Activated T-helper 1 cell treated with Interleukin-2 at 50 U/mL for 16 hours (primary cell): ENCODE measurements around the gene GRM8.

Source experiments
- DNase-seq: peaks from one replicate; pipeline ENCODE4 v3.0.0-alpha.2; 2020; ENCODE audit warnings: low read depth

The GRM8 gene

DNA sequence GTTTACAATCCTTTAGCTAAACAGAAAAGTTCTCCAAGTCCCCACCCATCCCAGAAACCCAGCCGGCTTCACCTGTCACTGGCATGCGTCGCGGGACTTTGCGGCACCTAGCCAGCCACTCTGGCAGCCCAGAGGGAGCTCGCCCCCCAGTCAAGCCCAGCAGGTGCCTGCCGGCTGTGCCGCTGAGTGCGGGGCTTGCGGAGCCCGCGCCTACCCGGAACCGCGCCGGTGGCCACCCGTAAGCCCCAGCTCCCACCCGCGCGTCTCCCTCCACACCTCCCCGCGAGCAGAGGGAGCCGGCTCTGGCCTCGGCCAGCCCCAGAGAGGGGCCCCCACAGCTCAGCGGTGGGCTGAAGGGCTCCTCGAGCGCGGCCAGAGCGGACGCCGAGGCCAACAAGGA lies 446.1 kb downstream of the GRM8 start:
- no peak for DNase-seq

DNA sequence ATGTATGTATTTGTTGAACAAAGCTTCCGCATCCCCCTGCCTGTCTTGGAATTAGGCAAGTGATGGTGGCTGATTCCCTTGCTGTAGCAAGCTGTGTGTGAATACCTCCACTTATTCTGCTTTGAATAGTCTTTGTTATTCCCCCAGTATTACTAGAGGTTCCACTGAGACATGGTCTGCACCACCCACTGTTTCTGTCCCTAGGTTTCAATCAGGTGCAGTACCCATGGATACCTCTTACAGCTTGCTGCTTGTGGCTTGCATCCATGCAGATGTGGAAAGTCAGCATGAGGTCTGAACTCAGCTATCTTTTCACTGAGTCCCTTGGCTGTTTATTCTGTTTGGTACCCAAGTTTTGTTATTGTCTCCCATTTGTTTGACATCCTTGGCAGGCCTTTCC lies 447.4 kb downstream of the GRM8 start:
- DNase-seq, result no peak

DNA sequence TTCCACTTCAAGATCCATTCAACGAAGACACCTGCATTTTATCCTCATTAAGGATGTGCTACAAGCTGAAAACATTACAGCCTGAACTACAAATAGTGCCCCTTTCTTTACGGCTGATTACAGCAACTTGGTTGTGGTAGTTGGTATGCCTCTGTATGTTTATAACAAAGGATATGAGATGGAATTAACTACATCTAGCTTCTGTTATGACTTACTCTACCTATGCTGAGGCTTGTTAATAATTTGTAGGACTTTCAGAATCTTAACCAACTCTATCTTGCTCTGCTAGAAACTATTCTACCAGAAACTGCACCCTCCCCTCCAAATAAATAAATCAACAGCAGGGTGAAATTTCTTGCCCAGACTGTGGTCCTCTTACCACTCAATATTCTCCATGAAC lies 448.1 kb downstream of the GRM8 start:
- no peak for DNase-seq

DNA sequence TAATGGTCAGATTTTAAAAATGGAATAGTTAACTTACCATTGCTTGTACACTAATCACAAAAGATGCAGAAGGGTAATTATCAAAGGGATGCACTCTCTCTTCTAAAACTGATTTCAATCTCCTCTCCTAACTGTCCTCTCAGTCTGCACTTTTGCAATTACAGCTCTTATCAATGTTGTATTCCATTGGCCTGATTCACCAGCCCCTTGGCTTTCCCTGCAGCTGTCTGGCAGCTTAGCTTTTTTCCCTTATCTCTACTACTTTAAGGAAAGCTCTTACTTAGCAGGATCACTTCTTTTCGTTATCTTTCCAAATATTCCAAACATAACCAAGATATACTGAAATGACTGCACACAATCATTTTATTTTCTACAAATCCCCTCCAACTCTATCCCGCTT lies 448.8 kb downstream of the GRM8 start:
- DNase-seq, result no peak

DNA sequence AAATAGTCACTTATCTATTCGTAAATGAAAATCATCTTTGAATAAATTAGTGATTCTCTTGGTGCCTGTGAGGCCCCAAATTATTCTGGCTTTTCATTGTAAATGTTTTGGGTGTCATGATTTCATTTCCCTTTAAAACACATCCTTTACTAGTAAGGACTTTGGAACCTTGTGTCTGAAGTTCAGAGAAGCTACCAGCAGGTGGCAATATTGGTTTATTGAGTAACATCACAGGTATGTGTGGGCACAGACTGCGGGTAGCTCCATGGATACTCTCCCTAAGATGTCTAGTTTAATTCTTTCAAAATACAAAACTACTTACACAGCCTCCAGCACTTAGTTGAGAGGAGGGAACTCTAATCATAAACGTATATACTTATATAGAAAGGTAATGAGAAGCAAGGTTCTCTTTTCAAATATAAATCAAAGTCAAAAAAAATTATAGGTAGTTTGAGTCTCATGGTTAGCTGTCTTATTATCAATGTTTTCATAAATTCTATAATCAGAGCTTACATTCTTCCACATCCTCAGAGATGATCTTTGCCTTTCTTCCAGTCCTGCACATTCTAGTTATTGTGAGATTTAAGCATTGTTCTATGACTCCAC lies 449.6 kb downstream of the GRM8 start:
- DNase-seq, result no peak

DNA sequence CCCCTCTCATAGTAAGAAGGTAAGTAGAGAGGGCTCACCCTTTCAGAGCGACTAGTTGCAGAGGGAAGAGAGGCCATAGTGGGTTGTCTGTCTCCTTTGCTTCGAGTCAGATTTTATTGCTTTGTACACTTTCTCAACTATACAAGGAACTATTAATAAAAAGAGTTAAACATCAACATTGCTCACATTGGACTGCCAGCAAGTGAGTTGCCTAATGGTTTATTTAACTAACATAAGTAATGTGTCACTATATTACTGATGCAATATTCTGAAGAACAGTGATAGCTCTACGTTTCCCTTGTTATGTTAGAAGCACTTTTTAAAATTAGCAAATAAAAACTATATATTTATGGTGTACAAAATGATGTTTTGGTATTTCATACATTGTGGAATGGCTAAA lies 451.0 kb downstream of the GRM8 start:
- no peak for DNase-seq

DNA sequence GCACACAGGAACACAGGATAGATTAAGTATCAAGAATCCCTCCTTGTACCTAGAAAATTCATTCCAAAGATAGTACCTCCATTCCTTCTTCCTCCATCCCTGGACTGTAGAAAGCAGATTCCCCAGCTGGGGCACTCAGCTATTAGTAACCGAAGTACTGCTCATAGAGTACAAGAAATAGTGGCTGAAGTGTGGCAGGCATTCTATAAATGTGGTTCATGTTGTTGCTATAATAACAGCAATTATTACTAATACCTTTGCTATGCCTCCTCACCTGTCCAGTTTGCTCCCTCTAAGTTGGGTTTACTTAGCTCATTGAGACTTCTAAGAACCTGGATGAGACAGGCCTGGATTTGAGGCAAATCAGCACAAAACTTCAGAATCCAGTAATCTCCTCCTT lies 453.2 kb downstream of the GRM8 start:
- no peak for DNase-seq

DNA sequence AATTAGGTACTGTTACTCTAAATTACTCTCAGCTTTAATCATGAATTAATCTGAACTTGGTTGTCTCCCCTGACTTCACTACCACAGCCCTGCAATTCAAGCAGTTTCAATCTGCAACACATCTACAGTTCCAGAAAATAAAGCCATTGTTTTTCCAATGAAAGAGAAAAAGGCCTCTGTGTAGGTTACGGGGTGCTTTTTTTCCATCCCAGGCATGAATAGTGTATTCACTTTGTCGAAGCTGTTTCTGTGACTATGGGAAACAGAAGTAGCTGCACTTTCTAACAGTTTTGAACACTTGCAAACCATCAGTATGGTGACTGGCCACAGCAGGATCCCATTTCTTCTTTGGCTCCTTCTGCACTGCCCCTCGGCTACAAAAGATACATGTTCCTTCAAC lies 460.2 kb downstream of the GRM8 start:
- DNase-seq, result no peak

DNA sequence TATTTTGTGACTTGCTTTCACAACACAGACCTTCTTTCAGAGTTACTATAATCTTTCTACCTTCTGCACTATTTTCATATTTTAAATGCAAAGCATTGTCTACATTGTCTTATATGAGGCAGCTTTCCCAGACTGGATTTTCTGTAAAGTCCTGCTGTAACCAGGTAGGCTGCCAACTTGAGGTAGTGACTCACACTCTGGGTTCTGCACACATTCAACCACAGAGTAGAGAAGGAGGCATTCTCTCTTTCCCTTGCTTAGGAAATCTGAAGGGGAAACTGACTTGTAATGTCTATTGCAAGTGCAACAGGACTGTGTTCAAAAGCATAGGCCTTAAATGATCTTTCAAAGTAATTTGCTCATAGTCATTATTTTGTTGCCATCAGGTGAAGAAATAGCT lies 461.4 kb downstream of the GRM8 start:
- DNase-seq, result no peak

DNA sequence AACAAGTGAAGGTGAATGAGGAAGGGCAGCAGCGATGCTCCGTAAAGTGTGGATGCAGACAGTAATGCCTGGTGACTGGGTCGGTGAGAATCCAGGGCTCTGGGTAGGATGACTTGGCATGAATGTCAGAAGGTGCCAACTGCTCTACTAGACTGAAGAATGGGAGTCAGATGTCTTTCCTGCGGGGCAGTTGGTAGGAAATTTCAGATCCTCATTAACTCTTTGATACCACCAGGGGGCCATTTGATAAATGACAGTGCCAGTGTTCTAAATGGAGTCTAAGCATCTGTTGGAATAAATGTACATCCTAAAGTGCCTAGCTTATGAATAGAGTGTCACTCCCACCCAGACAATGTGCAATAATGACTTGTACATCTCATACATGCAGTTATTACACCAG lies 462.0 kb downstream of the GRM8 start:
- DNase-seq, result no peak

DNA sequence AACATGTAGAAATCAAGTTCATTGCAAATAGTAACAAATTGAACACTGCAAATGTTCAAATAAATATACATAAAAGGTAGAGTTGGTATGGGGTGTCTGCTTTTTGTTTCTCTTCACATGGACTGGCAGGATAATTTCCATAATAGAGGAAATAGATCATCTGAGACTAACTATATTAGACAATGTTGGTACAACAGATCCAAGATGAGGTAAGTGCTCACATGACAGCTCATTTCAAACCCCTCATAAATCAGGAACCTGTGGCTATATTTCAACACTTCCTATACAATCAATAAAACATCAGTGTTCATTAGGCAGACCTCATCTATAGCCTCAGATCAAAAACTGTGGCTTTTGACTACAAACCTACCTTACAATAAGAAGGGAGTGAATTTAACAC lies 469.1 kb downstream of the GRM8 start:
- no peak for DNase-seq

DNA sequence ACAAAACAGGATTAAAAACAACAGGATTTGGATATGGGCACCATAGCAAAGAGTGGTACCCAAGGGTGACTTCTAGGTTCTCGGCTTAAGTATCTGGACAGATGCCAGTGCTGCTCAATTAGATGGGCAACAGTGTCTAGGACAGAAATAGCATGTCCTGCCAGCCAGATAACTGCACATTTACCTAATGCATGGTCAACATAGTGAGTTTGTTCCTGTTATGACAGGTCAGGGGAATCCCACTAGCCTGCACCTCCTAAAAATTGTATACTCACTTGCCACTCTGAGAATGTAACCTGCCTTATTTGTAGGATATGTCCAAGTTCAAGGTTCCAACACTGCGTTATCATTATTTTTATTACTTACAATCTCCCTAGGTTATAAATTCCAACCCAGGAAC lies 471.7 kb downstream of the GRM8 start:
- DNase-seq, result no peak

DNA sequence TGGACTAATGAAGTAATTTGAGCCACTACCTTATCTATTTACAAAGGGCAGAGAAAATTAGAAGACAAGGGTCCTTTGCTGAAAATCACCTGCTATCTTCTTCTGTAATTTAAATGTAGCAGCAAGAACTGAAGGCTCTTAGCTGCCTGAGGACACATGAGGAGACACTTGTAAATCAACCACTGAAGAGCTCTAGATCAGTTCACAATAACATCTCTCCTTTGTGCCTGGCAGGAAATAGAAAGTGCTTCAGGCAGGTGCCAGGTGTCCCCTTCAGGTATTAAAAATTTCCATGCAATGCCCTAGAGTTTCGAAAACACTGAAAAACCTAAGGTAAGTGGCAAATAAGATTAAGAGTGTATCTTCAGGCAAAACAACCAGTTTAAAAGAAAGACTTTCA lies 474.6 kb downstream of the GRM8 start:
- no peak for DNase-seq

DNA sequence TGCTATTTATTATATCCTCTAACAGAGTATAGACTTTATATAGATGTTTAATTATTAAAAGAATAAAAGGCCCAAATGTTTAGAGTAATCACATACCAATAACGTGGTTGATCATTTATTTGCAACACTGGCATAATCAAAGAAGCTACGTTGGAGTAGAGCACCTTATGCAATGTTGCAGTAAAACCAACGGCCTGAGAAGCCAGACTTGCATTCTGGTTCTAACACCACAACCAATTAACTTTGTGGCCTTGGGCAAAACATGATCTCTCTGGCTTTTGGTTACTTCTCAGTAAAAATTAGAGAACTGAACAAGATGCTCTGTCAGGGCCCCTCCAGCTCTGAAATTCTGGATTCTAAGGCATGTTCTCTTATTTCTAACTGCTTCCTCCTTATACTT lies 476.2 kb downstream of the GRM8 start:
- DNase-seq, result no peak

DNA sequence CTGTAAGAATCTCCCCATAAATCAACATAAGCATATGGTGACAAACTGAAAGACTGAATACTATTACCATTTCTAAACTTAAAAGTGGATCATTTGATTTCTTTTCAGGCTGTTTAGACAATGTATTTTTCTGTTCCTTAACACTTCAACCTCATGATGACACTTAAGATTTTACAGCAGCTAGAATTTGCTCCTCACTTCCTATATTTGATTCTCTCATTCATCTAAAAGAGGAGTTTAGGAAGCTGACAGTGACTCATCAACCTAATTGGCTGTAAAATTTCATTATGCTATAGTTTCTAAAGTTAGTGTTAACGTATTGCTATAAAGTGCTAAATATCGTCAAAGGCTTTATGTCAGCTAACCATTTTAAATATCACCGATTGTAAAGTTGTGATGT lies 478.7 kb downstream of the GRM8 start:
- no peak for DNase-seq

DNA sequence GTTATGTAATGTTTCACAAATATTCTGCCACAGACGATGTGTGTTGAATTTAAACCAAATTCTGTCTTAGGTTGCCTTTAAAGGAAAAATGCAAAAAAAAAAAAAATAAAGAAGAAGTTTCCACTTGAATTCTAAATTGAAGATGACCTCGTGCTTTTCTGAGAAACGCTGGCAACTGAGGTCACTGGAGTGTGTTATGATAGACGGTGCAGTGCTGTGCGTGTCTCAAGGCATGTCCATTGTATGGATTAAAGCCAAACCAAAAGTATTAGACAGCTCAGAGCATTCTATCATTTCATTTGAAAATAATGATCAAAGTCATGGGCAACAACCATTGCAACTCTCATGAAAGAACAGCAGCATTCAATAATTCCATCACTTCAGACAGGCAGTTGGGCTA lies 483.9 kb downstream of the GRM8 start:
- DNase-seq, result no peak

DNA sequence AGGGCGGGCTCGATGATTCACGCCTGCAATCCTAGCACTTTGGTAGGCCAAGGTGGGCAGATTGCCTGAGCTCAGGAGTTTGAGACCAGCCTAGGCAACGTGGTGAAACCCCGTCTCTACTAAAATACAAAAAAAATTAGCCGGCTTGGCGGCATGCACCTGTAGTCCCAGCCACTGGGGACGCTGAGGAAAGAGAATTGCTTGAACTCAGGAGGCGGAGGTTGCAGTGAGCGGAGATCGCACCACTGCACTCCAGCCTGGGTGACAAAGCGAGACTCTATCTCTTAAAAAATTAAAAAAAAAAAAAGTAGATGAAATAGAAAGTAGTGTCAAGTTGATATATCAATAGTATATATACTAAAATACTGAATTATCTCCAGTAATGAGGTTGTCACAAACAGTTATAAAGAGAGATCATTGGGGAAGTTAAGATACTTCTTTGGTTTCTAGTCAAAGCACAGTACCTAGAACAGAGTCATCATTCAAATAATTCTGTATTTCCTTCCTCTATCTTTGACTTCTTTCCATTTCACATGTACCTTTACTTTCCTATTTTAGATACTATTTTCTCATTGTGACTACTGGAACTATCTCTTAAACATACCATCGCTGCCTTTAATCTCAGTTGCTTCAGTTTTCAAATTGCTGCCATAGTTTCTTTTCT lies 491.7 kb downstream of the GRM8 start:
- no peak for DNase-seq

DNA sequence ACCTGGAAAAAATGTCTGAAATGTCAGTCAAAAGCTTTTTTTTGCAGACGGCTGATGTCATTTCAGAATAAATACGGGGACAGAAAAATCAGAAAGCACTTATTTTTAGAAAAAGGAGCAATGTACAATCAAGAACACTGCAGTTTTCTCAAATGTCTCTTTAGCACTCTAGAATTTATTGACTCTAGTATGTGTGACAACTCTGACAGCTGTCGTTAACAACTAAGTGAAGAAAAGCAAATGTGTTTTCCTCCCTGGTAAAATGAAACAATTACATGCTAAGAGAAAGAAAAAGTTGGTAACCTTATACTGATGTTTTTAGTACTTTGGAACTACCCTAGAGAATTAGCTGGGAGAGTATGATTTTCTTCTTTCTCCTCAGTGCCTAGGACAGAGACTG lies 497.4 kb downstream of the GRM8 start:
- no peak for DNase-seq

DNA sequence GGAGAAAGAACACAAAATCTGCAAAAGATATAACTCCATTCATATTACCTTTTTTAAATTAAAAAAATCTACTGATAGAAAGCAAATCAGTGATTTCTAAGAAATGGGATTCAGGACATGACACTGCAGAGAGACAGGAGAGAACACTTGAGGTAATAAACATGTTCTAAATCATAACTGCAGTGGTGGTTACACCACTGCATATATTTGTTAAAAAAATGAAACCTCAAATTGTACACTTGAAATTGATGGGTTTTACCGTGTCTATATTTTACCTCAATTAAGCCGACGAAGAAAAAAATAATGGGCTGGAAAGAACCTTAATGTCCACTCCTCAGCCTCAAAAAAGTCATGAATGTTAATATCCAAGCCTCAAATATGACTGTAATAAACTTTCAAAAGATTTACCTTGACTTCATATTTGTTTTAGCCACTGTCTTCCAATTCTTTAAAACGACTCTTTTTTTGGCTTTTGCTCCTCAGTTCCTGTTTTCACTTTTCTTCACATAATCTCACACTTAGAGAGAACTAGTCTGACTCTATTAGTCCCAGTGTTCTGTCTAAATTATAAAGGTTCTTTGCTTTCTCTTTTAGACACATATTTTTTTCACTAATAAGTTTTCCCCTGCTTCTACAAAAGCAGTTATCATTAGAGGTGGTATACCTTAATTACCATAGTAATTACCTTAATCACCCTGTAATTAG lies 502.4 kb downstream of the GRM8 start:
- no peak for DNase-seq

DNA sequence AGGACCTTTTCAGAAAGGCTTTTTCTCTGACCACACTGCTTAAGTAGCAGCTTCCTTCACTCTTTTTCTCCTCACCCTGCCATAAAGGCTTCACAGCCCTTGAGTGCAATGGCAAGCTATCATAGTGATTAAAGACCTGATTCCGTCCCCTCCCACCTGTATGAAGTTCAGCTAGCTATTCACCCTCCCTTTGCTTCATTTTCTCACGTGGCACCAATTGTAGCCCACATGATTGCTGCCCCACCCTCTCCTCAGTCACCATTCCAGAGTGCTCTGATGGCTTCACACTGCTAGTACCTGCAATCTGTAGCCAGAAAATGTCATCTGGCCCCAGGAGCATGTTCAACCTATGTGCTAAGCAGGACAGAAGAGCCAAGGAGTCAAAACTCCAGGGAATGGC lies 523.8 kb downstream of the GRM8 start:
- DNase-seq, result no peak

DNA sequence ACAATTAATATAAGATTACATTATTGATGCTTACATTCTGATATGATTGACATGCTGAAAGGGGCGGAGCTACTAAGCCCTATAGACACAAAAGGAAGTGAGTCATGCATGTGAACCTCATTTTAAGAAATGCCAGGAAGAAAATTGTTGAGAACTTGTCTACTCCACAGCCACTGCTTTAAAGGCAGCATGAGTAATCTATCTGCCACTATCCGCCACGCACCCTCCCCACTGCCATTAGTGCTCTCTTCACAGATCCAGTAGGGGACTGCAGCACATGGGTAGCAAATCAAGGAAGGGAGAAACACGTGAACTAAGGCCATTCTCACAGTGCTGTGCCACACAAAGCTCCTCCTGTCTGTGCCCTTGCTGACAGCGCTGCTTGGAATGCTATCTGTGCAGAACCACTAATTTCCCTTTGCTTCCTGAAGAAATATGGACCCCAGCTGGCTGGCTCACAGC lies 524.8 kb downstream of the GRM8 start:
- no peak for DNase-seq

DNA sequence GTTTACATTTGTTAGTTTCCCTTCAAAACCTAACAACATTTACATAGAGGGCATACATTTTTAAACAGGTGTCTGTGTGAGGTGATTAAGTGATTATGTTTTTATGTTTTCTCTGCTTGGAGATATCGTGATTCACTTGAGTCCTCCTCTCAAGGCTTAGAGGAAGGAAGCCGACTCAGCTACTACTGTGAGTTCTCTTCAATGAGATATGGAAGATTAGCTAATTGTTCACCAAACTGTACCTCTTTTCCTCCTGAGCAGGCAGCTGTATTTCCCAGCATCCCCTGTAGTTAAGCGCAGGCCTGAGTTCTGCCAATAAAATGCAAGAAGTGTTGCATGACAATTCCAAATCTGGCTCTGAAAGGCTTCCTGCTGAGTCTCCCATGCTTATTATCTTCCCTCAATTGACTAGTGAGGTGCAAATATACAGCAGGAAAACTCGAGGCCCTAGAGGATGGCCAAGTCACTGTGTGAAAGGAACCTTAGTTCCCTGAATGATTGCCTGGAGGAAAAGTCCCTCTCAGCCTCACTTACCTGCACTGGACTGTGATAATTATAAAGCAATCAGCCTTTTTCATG lies 528.7 kb downstream of the GRM8 start:
- DNase-seq, result no peak

DNA sequence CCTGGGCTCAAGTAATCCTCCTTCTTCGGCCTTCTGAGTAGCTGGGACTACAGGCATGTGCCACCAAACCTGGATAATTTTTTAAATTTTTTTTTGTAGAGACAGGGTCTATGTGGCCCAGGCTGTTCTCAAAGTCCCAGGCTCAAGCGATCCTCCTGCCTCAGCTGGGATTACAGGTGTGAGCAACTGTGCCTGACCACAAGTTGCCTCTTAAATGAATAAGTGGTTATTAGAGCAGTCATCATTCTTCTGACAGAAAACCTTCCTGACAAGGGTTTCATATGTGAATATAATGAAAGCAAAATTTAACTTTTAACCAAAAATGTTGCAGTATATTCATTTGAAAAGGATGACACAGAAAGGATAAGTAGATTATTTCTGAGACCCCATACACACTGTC lies 532.5 kb downstream of the GRM8 start:
- no peak for DNase-seq
